ENCODE data around the gene ATCAY. TPM values are rescaled to one million over a fixed set of nuclear protein-coding genes. Genes with fewer than 3 reads are reported as not detected.

Gene ATCAY
- polyA plus RNA-seq, 3 donors = not detected

DNA sequence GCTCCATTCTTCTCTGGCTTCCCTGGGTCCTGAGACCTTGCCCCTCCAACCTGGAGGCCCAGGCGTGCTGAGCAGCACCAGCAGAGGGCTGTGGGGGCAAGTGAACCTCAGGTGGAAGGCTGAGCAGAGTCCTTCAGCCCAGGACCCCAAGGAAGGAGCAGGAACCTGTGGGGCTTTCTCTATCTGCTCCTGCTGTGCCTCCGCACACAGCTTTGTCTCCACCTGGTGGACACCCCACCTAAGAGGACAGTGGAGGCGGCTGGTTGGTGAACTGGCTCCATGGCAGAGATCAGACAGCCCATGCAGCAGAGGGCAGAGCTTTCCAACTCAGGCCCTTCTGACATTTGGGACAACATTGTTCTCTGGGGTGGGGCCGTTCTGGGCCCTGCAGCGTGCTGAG is 31.4 kb upstream of the ATCAY start:
- no peaks in the 10 kb centered on the region for H3K36me3 ChIP-seq (replicated peaks in 1 of 2; ENCODE audit: control insufficient read depth in 1 of 2, insufficient read depth in 2 of 2, low read length in 2 of 2)
- no peaks in the 10 kb centered on the region for H3K36me3 Mint-ChIP-seq
- H2AFZ ChIP-seq (ENCODE audit: insufficient read depth, low read depth, low read length, poor library complexity, severe bottlenecking) = no peak overlapping the region
- H3K9ac ChIP-seq (ENCODE audit: insufficient read depth, low read length, poor library complexity, severe bottlenecking) = no peak overlapping the region
- H4K20me1 ChIP-seq (ENCODE audit: insufficient read depth, low read length) = no peaks in the 10 kb centered on the region
- intact Hi-C loops (cut with micrococcal nuclease) = no loop called here
- 51% methylated on average over 4 of the region's 5 CpGs for WGBS (ENCODE audit: insufficient coverage)
- peaks cover 10 to 21% of the 10 kb centered on the region in 2 donors for H3K9me3 ChIP-seq (replicated peaks in 1 of 2; ENCODE audit: control insufficient read depth in 1 of 2, insufficient read depth in 1 of 2, low read length in 2 of 2)
- no peaks in the 10 kb centered on the region for H3K4me1 ChIP-seq (ENCODE audit: control insufficient read depth in 1 of 2, insufficient read depth in 2 of 2, low read length in 2 of 2)
- H3K4me3 Mint-ChIP-seq = no peak overlapping the region
- DNase-seq = no peak
- H3K79me2 ChIP-seq (ENCODE audit: insufficient read depth, low read length) = no peaks in the 10 kb centered on the region
- TF ChIP-seq, protein P1, sequence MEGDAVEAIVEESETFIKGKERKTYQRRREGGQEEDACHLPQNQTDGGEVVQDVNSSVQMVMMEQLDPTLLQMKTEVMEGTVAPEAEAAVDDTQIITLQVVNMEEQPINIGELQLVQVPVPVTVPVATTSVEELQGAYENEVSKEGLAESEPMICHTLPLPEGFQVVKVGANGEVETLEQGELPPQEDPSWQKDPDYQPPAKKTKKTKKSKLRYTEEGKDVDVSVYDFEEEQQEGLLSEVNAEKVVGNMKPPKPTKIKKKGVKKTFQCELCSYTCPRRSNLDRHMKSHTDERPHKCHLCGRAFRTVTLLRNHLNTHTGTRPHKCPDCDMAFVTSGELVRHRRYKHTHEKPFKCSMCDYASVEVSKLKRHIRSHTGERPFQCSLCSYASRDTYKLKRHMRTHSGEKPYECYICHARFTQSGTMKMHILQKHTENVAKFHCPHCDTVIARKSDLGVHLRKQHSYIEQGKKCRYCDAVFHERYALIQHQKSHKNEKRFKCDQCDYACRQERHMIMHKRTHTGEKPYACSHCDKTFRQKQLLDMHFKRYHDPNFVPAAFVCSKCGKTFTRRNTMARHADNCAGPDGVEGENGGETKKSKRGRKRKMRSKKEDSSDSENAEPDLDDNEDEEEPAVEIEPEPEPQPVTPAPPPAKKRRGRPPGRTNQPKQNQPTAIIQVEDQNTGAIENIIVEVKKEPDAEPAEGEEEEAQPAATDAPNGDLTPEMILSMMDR (IDR thresholded peaks at IDR 0.05) = no peak
- no peak overlapping the region for H3K27ac Mint-ChIP-seq
- H3K4me1 Mint-ChIP-seq = no peaks in the 10 kb centered on the region
- no peak overlapping the region for H3K4me2 ChIP-seq (replicated peaks; ENCODE audit: extremely low read depth, low read length, poor library complexity, severe bottlenecking)
- H3K27me3 Mint-ChIP-seq (ENCODE audit: low read depth in 3 of 3) = peaks cover 3 to 14% (median 4%) of the 10 kb centered on the region in 3 donors
- H3K27me3 ChIP-seq (ENCODE audit: control insufficient read depth in 2 of 2, insufficient read depth in 2 of 2, low read length in 2 of 2) = no peaks in the 10 kb centered on the region
- peaks cover 5 to 28% (median 14%) of the 10 kb centered on the region in 7 donors for H3K9me3 Mint-ChIP-seq
- H3K4me3 ChIP-seq (replicated peaks in 1 of 3; ENCODE audit: low read depth in 2 of 3, low read length in 3 of 3) = no peak overlapping the region
- no peak overlapping the region for H3K27ac ChIP-seq (ENCODE audit: low read depth in 1 of 2, low read length in 2 of 2)

DNA sequence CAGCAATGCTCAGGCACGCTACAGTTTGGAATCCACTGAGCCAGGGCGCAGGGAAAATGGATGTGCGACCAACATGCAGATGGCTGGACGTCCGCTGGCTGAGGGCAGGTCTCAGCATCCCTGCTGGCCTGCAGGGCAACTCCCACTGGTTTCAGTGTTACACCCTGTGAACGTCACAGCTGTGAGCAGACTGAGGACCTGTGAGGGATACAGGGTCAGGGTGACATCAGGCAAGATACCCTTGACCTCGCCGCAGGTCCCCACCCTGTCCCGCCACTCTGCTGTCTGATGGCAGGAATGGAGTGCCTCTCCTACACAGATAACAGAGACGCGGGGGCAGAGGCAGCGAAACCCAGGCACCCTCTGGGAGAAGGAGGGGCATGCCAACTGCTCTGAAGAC is 30.7 kb upstream of the ATCAY start:
- Histone ChIP-seq H3K27ac (ENCODE audit: low read depth in 1 of 2, low read length in 2 of 2) (no peak overlapping the region), H2AFZ (ENCODE audit: insufficient read depth, low read depth, low read length, poor library complexity, severe bottlenecking) (no peak overlapping the region), H3K27me3 (ENCODE audit: control insufficient read depth in 2 of 2, insufficient read depth in 2 of 2, low read length in 2 of 2) (no peaks in the 10 kb centered on the region), H3K4me1 (ENCODE audit: control insufficient read depth in 1 of 2, insufficient read depth in 2 of 2, low read length in 2 of 2) (no peaks in the 10 kb centered on the region), H3K9me3 (replicated peaks in 1 of 2; ENCODE audit: control insufficient read depth in 1 of 2, insufficient read depth in 1 of 2, low read length in 2 of 2) (peaks cover 10 to 21% of the 10 kb centered on the region in 2 donors), H3K4me2 (replicated peaks; ENCODE audit: extremely low read depth, low read length, poor library complexity, severe bottlenecking) (no peak overlapping the region), H3K9ac (ENCODE audit: insufficient read depth, low read length, poor library complexity, severe bottlenecking) (no peak overlapping the region), H3K36me3 (replicated peaks in 1 of 2; ENCODE audit: control insufficient read depth in 1 of 2, insufficient read depth in 2 of 2, low read length in 2 of 2) (no peaks in the 10 kb centered on the region), H4K20me1 (ENCODE audit: insufficient read depth, low read length) (no peaks in the 10 kb centered on the region), H3K79me2 (ENCODE audit: insufficient read depth, low read length) (no peaks in the 10 kb centered on the region), H3K4me3 (replicated peaks in 1 of 3; ENCODE audit: low read depth in 2 of 3, low read length in 3 of 3) (no peak overlapping the region)
- H3K4me1 Mint-ChIP-seq = no peaks in the 10 kb centered on the region
- peaks cover 5 to 28% (median 14%) of the 10 kb centered on the region in 7 donors for H3K9me3 Mint-ChIP-seq
- DNase-seq = no peak
- H3K4me3 Mint-ChIP-seq = no peak overlapping the region
- no peaks in the 10 kb centered on the region for H3K36me3 Mint-ChIP-seq
- TF ChIP-seq, protein P1 (IDR thresholded peaks at IDR 0.05) = no peak
- intact Hi-C loops (cut with micrococcal nuclease) = no loop called here
- H3K27me3 Mint-ChIP-seq (ENCODE audit: low read depth in 3 of 3) = peaks cover 3 to 14% (median 4%) of the 10 kb centered on the region in 3 donors
- H3K27ac Mint-ChIP-seq = no peak overlapping the region
- WGBS (ENCODE audit: insufficient coverage) = 95% methylated on average over 7 of the region's 12 CpGs
